Measurements from ENCODE around the gene BEST1.

BEST1 gene

GRCh38 chr11:61905801-61906521 lies 44.2 kb upstream of the BEST1 start:
- H4K20me1 ChIP-seq (ENCODE audit: insufficient read depth, low read length): no peaks in the 10 kb centered on the region
- H3K36me3 ChIP-seq (ENCODE audit: insufficient read depth, low read length): no peaks in the 10 kb centered on the region
- no peak overlapping the region for H3K27ac ChIP-seq (ENCODE audit: low read depth, low read length, poor library complexity, severe bottlenecking)
- no peaks in the 10 kb centered on the region; the same call in 1 of the 2 replicates for H3K27me3 ChIP-seq (ENCODE audit: insufficient read depth, low read length)
- no peak overlapping the region for H3K9ac ChIP-seq (ENCODE audit: low read length)
- no peaks in the 10 kb centered on the region for H3K9me2 ChIP-seq (ENCODE audit: low read depth, low read length)
- H2AFZ ChIP-seq (ENCODE audit: low read length): no peak overlapping the region
- no peak overlapping the region for H3K4me2 ChIP-seq (ENCODE audit: low read length)
- no peaks in the 10 kb centered on the region for H3K4me1 ChIP-seq (ENCODE audit: insufficient read depth, low read length, severe bottlenecking)
- TF ChIP-seq, protein P1, sequence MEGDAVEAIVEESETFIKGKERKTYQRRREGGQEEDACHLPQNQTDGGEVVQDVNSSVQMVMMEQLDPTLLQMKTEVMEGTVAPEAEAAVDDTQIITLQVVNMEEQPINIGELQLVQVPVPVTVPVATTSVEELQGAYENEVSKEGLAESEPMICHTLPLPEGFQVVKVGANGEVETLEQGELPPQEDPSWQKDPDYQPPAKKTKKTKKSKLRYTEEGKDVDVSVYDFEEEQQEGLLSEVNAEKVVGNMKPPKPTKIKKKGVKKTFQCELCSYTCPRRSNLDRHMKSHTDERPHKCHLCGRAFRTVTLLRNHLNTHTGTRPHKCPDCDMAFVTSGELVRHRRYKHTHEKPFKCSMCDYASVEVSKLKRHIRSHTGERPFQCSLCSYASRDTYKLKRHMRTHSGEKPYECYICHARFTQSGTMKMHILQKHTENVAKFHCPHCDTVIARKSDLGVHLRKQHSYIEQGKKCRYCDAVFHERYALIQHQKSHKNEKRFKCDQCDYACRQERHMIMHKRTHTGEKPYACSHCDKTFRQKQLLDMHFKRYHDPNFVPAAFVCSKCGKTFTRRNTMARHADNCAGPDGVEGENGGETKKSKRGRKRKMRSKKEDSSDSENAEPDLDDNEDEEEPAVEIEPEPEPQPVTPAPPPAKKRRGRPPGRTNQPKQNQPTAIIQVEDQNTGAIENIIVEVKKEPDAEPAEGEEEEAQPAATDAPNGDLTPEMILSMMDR (IDR thresholded peaks at IDR 0.05; ENCODE audit: low read length): no peak
- no peak for TF ChIP-seq EZH2 (IDR thresholded peaks at IDR 0.05; ENCODE audit: borderline replicate concordance, low read length)
- no peaks in the 10 kb centered on the region for H3F3A ChIP-seq (ENCODE audit: insufficient read depth, low read length)
- H3K4me3 ChIP-seq (ENCODE audit: low read depth, low read length, poor library complexity, severe bottlenecking): no peak overlapping the region
- H3K79me2 ChIP-seq (ENCODE audit: insufficient read depth, low read length): no peaks in the 10 kb centered on the region
- H3K9me3 ChIP-seq (ENCODE audit: low read length): no peaks in the 10 kb centered on the region

GRCh38 chr11:61906522-61906909 lies 43.6 kb upstream of the BEST1 start:
- Histone ChIP-seq H4K20me1 (ENCODE audit: insufficient read depth, low read length) (no peaks in the 10 kb centered on the region), H3K9me3 (ENCODE audit: low read length) (no peaks in the 10 kb centered on the region), H3K4me3 (ENCODE audit: low read depth, low read length, poor library complexity, severe bottlenecking) (no peak overlapping the region), H3K27ac (ENCODE audit: low read depth, low read length, poor library complexity, severe bottlenecking) (no peak overlapping the region), H3K27me3 (ENCODE audit: insufficient read depth, low read length) (no peaks in the 10 kb centered on the region; the same call in 1 of the 2 replicates), H3K36me3 (ENCODE audit: insufficient read depth, low read length) (no peaks in the 10 kb centered on the region), H3K4me1 (ENCODE audit: insufficient read depth, low read length, severe bottlenecking) (no peaks in the 10 kb centered on the region), H3K9ac (ENCODE audit: low read length) (no peak overlapping the region), H3K9me2 (ENCODE audit: low read depth, low read length) (no peaks in the 10 kb centered on the region), H3K79me2 (ENCODE audit: insufficient read depth, low read length) (no peaks in the 10 kb centered on the region), H3F3A (ENCODE audit: insufficient read depth, low read length) (no peaks in the 10 kb centered on the region), H2AFZ (ENCODE audit: low read length) (no peak overlapping the region), H3K4me2 (ENCODE audit: low read length) (no peak overlapping the region)
- TF ChIP-seq EZH2 (IDR thresholded peaks at IDR 0.05; ENCODE audit: borderline replicate concordance, low read length): no peak
- TF ChIP-seq, protein P1 (IDR thresholded peaks at IDR 0.05; ENCODE audit: low read length): no peak

- Histone ChIP-seq H3K9ac (ENCODE audit: low read length) (no peak overlapping the region), H3K36me3 (ENCODE audit: insufficient read depth, low read length) (no peaks in the 10 kb centered on the region), H3K4me3 (ENCODE audit: low read depth, low read length, poor library complexity, severe bottlenecking) (no peak overlapping the region), H3K4me2 (ENCODE audit: low read length) (no peak overlapping the region), H2AFZ (ENCODE audit: low read length) (no peak overlapping the region), H3K79me2 (ENCODE audit: insufficient read depth, low read length) (no peaks in the 10 kb centered on the region), H3K4me1 (ENCODE audit: insufficient read depth, low read length, severe bottlenecking) (no peaks in the 10 kb centered on the region), H3K27me3 (ENCODE audit: insufficient read depth, low read length) (no peaks in the 10 kb centered on the region; the same call in 1 of the 2 replicates), H3K9me2 (ENCODE audit: low read depth, low read length) (no peaks in the 10 kb centered on the region), H4K20me1 (ENCODE audit: insufficient read depth, low read length) (no peaks in the 10 kb centered on the region), H3F3A (ENCODE audit: insufficient read depth, low read length) (no peaks in the 10 kb centered on the region), H3K27ac (ENCODE audit: low read depth, low read length, poor library complexity, severe bottlenecking) (no peak overlapping the region), H3K9me3 (ENCODE audit: low read length) (no peaks in the 10 kb centered on the region)
- TF ChIP-seq, protein P1 (IDR thresholded peaks at IDR 0.05; ENCODE audit: low read length): no peak
- TF ChIP-seq EZH2 (IDR thresholded peaks at IDR 0.05; ENCODE audit: borderline replicate concordance, low read length): no peak
These were observed 42.9 kb upstream of the BEST1 start for GRCh38 chr11:61907282-61907681.

All from OCI-LY1 (cell line).